ENCODE data around the gene MGAT4A.
A peak's percentile ranks its signal among the peaks of the same experiment; 100 is the strongest.
"Not testable (repeated sequence)": the region's sequence is repeated elsewhere in the genome, so short reads cannot be mapped to it uniquely, and the experiment has no call there.

MGAT4A gene

DNA sequence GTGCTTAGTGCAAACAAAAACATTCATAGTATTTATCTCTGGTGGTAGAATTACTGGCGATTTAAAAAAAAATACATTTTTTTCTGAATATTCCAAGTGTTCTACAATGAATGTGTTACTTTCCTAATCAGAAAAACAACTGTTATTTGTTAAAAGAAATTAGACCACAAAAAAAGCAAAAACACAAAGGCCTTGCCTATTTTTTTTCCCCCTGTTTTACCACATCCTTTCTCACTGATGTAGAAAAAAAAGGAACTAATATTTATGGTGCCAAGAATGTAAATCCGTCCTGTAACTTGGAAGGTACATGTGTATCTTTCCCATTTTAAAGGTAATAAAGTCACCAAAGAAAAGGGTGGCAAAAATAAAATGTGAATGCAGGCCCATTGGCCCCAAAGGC lies 28.4 kb upstream of the MGAT4A start:
- no peak for DNase-seq

DNA sequence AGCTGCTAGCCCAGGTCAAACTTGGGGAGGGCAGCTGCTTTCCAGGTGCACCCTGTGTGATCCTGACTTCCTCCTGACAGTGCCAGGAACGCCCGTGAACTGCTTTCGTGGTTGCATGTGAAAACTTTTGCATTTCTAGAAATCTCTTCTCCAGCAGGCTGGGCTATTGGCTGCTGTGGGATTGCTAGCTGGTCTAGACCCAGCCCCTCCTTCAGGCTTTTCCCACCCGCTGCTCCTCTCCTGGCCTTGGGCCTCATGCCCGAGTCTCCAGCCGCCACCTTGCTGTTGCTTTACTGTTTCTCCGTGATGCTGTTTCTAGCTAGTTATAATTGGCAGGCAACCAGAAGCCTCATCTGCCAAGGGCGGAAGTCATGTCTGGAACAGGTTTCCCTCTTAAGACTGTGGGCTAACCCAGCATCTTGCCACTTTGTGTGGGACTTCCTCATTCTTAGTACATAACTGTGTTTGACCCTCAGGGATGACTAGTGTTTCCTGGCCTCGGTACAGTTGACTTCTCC lies 27.0 kb upstream of the MGAT4A start:
- peak; percentile 51 for DNase-seq

DNA sequence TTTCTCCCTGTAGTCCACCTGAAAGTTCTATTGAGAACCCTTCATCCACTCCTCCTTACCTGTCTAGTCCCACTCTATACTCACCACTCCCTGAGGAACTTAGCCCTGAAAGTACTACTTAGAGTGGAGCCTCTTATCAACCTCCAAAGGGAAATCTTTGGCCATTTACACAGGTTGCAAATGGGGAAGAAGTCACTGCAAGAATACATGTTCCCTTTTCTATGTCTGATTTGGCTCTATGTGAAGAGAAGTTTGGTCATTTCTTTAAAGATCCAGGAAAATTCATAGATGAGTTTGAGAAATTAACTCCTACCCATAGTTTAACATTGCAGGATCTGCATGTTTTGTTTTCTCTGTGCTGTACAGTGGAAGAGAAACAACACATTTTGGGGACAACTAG lies 22.9 kb upstream of the MGAT4A start:
- DNase-seq = no peak

DNA sequence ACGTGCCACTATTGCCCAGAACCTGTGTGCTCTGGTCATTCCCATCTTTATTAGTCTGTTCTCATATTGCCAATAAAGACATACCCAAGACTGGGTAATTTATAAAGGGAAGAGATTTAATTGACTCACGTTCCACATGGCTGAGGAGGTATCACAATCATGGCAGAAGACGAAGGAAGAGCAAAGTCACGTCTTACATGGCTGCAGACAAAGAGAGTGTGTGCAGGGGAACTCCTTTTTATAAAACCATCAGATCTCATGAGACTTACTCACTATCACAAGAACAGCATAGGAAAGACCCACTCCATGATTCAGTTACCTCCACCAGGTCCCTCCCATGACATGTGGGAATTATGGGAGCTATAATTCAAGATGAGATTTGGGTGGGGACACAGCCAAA lies 21.8 kb upstream of the MGAT4A start:
- not testable (repeated sequence) for DNase-seq

- DNase-seq = no peak
Observed at GRCh38 chr2:98751748-98752147, 20.8 kb upstream of the MGAT4A start.

DNA sequence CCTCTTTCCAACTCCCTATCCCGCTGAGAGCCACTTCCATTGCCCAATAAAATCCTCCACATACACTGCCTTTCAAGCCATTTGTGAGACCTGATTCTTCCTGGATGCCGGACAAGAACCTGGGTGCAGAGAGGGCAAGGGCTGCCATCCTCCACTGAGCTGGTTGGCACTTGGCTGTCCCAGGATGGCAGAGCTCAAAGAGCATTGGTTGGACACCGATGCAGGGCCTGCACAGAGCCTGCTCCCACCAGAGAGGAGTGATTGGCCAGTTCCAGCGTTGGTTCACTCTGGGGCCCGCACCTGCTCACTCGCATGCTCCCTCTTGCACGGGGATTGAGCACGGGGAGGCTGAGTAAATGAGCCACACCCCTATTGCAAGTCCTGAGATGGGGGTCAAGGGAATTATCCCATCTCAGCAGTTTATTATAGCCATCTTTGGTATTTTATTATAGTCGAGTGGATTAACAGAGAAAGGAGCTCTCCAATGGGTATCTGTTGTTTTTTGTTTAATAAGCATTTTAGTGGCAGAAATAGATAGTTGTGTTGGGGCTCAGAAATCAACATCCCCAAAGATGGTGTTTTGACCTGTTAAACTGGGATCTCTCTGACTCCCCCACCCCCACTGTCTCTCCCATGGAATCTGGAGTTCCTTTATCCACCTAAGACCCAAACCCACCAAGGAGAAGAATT lies 19.8 kb upstream of the MGAT4A start:
- DNase-seq = no peak

- DNase-seq = no peak
Observed at GRCh38 chr2:98749066-98749450, 18.1 kb upstream of the MGAT4A start.

DNA sequence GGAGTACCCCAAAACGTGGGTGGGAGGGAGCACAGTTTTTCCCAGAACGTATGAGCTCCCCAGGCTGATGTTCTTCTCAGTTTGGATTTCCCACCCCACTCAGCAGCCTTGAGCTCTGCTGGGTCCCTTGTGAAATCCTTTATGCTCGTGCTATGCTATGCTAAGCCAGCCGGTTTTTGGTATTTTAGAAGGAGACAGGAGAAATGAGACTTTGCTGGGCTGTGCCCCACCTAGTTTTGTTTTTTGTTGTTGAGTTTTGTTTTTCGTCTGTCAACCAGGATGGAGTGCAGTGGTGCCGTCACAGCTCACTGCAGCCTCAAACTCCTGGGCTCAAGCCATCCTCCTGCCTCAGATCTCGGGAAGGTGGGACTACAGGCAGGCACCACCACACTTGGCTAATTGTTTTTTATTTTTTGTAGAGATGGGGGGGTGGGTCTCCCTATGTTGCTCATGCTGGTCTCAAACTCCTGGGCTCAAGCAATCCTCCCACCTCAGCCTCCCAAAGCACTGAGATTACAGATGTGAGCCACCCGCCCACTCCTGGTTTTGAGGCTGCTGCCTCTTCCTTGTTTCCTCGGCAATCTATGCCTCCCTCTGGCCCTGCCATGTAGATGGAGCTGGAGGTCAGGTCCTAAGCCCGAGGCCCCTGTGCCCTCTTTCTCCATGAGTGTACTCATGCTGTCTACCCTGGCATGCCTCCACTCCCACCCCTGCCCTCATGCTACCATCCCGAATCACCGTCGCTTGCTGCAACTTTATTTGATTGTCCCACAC lies 17.5 kb upstream of the MGAT4A start:
- no peak for DNase-seq

- DNase-seq = no peak
Observed at GRCh38 chr2:98747888-98748287, 17.0 kb upstream of the MGAT4A start.

- DNase-seq = no peak
Observed at GRCh38 chr2:98746426-98746825, 15.5 kb upstream of the MGAT4A start.

DNA sequence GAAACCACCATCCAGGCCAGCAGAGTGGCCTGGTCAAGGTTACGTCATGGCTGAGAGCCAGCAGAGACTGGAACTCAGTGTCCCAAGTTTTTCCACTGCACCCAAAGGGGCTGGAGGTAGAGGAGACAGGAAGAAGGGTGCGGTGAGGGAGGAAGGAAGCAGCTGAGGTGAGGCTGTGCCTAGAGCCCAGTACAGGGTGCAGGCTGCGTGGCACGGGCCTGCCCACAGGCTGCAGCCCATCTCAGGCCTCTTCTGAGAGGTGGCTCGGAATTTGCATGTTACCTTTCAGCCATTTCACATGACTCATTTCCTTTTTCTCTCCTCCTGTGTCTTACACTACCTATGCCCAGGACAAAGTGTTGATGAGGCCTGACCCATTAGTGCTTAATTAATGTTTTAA lies 13.7 kb upstream of the MGAT4A start:
- DNase-seq = no peak

GRCh38 chr2:98743835-98744234 lies 12.9 kb upstream of the MGAT4A start:
- no peak for DNase-seq

GRCh38 chr2:98739020-98739419 lies 8.1 kb upstream of the MGAT4A start:
- DNase-seq = no peak

- DNase-seq = no peak
Observed at GRCh38 chr2:98738304-98738703, 7.4 kb upstream of the MGAT4A start.

GRCh38 chr2:98737848-98738247 lies 6.9 kb upstream of the MGAT4A start:
- DNase-seq = no peak

DNA sequence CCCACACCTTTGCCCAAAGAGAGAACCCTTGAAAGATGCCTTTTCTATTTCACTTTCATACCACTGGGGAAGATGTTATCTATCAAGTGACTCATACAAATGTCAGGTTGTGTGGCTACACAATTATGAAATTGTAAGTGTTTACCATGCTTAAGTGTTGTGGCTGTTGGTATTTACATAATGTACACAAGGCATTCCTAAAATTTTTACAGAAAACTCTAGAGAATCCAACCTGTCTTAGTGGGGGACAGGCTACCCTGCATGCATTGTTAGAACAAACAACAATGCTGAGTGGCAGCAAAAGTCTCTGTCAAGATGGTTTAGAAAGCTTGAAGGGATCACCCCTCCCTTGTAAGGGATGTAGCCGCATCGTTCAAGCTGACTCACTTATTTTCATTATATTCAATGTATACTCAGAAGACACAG lies 5.5 kb upstream of the MGAT4A start:
- no peak for DNase-seq

DNA sequence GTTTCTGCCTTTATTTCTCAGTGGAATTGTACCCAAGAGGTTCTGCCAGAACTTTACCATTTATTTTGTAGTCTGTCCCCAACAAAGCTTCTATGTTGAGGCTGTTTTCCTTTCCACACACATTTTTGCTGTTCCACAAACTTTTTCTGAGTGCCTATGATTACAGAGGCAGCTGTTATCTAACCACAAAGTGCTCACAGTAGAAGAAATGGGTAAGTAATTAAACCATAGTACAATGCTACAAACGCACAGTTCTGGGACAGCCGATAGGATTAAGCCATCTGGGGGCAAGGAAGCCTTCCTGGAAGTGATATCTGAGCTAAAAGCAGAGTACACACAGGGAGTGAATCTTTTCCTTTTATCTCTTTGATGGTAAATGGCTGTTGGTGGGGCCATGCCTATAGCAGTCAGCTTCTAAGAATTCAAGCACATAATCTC lies 3.9 kb upstream of the MGAT4A start:
- no peak for DNase-seq

GRCh38 chr2:98734162-98734561 lies 3.2 kb upstream of the MGAT4A start:
- DNase-seq = no peak

DNA sequence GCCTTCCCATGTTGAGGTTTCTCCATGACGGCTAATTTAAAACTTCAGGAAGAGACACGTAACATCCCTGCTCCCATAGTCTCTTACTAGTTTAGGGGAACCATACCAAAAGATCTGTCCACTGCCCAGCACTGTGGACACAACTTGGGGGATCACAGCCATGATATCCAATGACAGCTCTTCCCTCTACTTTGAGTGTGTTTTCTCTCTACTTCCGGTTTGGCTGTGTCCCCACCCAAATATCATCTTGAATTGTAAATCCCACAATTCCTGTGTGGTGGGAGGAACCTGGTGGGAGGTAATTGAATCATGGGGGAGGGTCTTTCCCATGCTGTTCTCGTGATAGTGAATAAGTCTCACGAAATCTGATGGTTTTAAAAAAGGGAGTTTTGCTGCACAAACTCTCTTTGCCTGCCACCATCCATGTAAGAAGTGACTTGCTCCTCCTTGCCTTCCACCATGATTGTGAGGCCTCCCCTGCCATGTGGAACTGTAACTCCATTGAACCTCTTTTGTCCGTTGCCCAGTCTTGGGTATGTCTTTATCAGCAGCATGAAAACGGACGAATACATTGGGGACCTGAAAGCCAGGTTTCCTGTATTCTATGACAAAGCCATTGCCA lies 1.6 kb upstream of the MGAT4A start:
- DNase-seq = no peak

DNA sequence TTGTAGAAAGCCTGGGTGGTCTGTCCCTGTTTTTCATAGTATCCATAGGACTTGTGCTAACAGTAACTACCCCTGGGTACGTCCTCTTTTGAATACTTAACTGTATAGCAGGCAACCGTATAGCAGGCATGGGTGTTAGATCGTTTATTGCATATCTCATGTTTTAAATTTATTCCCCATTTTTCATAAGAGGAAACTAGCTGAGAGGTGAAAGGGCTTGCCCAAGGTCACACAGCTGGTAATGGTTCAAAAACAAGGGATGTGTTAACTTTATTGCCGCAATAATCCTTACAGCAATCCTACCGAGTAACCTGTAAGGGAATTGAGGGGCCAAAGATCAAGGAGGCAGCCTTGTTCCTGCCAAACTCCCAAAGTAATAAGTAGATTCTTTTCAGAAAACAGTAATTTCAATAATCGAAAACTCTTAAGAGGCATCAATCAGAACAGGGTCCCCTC lies 990 bp upstream of the MGAT4A start:
- DNase-seq = no peak

GRCh38 chr2:98730707-98731040 lies 258 bp downstream of the MGAT4A start:
- DNase-seq = no peak

- DNase-seq = peak; percentile 47
Observed at GRCh38 chr2:98730053-98730706, 752 bp downstream of the MGAT4A start.

GRCh38 chr2:98729652-98730051 lies 1.3 kb downstream of the MGAT4A start:
- no peak for DNase-seq

All from T-helper 9 cell (primary cell).